HG02970 (cell line): ENCODE results near the gene ESRRA.

ENCODE experiments used
- ATAC-seq: cut with Tn5 transposase; IDR thresholded peaks from one replicate; pipeline ENCODE4 v1.9.1; 2021; ENCODE audit warnings: mild to moderate bottlenecking, moderate library complexity, moderate number of reproducible peaks; ENCODE audit not compliant: unreplicated experiment, low FRiP score

The ESRRA gene

GRCh38 chr11:64269540-64270220, 35.6 kb upstream of the ESRRA start:
- peak; percentile 68 for ATAC-seq

GRCh38 chr11:64275031-64275800, 30.1 kb upstream of the ESRRA start:
- ATAC-seq = no peak

GRCh38 chr11:64275841-64276240, 29.5 kb upstream of the ESRRA start:
- ATAC-seq = no peak

- no peak for ATAC-seq
Observed at GRCh38 chr11:64276653-64277431, 28.5 kb upstream of the ESRRA start.

- ATAC-seq = no peak
Observed at GRCh38 chr11:64278576-64279190, 26.6 kb upstream of the ESRRA start.

GRCh38 chr11:64281957-64282770, 23.2 kb upstream of the ESRRA start:
- no peak for ATAC-seq

GRCh38 chr11:64283092-64283491, 22.2 kb upstream of the ESRRA start:
- ATAC-seq = no peak

- peak; percentile 39 for ATAC-seq
Observed at GRCh38 chr11:64284048-64284961, 21.0 kb upstream of the ESRRA start, which contains the start of gene BAD. BAD (minus strand) TSS chr11:64284665; CDS start chr11:64284368, 297 bp downstream.

- peak; percentile 70 for ATAC-seq
Observed at GRCh38 chr11:64284962-64285884, 20.1 kb upstream of the ESRRA start, which contains the start of gene GPR137. GPR137 (plus strand) TSS chr11:64285848; CDS start chr11:64286525, 677 bp downstream.

GRCh38 chr11:64285885-64286800, 19.2 kb upstream of the ESRRA start:
- no peak for ATAC-seq

- ATAC-seq = no peak
Observed at GRCh38 chr11:64286801-64287159, 18.5 kb upstream of the ESRRA start.

- ATAC-seq = no peak
Observed at GRCh38 chr11:64287676-64288352, 17.5 kb upstream of the ESRRA start.

- ATAC-seq = no peak
Observed at GRCh38 chr11:64288353-64288750, 17.0 kb upstream of the ESRRA start.

GRCh38 chr11:64289002-64289564, 16.2 kb upstream of the ESRRA start:
- no peak for ATAC-seq

GRCh38 chr11:64290352-64291261, 14.7 kb upstream of the ESRRA start:
- no peak for ATAC-seq
